Pulmonary artery endothelial cell (primary cell): ENCODE results near the gene KLK1. TPM values are rescaled to one million over a fixed set of nuclear protein-coding genes. Genes with fewer than 3 reads are reported as not detected.
"Not testable (repeated sequence)": the region's sequence is repeated elsewhere in the genome, so short reads cannot be mapped to it uniquely, and the experiment has no call there.

ENCODE experiments used
- DNase-seq: peaks from one replicate; pipeline ENCODE4 v3.0.0-alpha.2; 2011; ENCODE audit warnings: low read depth, low spot score
- total RNA-seq: library from RNA; depleted of rRNA; stranded (reverse); fragments of >200 nt; gene quantifications from 2 replicates; pipeline ENCODE4 v1.2.3, GENCODE V29; 2014

The KLK1 gene
- total RNA-seq, 1 donor from 2014 or later, result not detected

- DNase-seq, result no peak
Measured at GRCh38 chr19:50794074-50794875, 29.3 kb downstream of the KLK1 start.

DNA sequence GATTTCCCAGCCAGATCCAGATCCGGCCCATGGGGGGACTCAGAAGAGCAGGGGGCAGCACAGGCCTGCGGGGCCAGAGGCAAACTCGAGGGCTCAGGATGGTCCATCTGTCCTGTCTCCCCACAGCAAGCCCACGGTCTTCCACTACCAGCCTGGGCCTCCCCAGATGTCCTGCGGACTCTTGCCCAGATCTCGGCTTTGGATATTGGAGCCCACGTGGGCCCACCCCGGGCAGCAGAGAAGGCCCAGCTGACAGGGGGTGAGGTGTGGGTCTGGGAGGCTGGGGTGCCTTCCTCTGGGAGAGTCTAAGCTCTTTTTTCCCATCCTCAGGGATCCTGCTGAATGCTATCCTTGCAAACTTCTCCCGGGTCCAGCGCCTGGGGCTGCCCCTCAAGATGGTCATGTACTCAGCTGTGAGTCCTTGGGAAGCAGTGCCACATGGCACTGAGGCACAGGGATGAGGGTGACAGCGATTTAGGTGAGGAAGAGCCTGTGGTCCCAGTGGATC lies 30.0 kb downstream of the KLK1 start:
- DNase-seq, result no peak

- DNase-seq, result no peak
Measured at GRCh38 chr19:50792272-50793250, 31.0 kb downstream of the KLK1 start.

DNA sequence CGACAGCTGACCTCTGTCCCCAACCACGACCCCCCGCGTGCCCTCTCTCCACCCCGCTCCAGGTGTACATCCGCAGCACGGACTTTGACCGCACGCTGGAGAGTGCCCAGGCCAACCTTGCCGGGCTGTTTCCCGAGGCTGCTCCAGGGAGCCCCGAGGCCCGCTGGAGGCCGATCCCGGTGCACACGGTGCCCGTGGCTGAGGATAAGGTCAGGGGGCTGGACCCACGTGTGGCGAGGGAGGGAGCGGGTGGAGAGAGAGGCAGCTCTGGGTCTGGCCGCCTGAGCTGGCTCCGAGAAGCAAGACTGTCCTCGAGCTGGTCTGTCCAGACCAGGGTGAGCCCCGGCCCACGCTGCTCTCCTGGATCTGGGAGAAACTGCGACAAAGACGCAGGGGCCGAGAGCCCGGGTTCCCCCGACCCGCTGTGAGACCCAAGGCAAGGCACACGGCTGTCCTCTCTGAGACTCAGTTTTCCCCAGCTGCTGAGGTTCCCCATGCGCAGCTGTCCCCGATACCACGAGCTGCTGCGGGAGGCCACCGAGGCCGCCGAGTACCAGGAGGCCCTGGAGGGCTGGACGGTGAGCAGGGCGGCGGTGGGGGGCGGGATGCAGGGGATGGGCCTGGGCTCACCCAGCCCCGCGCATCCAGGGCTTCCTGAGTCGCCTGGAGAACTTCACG lies 31.9 kb downstream of the KLK1 start:
- no peak for DNase-seq

GRCh38 chr19:50790922-50791467 lies 32.6 kb downstream of the KLK1 start:
- no peak for DNase-seq

DNA sequence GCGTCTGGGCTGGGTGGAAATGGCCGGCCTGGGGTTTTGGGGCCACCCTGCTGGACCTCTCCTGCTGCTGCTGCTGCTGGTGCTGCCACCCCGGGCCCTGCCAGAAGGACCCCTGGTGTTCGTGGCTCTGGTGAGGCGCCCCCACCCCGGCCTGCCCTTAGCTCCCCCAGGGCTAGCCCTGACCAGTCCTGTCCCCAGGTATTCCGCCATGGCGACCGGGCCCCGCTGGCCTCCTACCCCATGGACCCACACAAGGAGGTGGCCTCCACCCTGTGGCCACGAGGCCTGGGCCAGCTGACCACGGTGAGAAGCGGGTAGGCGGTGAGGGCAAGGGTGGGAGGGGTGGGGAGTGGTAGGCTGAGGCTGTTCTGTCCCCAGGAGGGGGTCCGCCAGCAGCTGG lies 33.2 kb downstream of the KLK1 start, which contains the start of gene ACP4:
ACP4 (plus strand) TSS at position 20 of the 400 bp plus-strand sequence; CDS start at position 20, 0 bp downstream.
- no peak for DNase-seq

DNA sequence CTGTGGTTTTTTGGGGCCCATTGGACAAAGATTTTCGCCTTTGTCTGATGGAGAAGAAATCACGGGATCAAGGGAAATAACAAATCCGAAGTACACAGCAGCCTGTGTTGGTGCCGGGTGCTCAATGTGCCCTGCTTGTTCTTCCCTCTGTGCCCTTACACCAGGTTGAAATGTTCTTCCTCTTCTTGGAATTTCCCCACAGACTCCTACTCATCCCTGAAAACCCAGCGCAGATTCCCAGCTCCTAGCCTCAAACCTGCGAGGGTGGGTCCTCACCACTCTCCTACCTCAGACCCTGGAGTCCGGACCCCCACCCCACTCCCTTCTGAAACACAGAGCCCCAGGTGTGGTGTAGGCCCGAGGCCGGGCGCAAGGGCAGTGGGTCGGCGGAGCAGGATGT lies 38.3 kb downstream of the KLK1 start:
- DNase-seq, result no peak

DNA sequence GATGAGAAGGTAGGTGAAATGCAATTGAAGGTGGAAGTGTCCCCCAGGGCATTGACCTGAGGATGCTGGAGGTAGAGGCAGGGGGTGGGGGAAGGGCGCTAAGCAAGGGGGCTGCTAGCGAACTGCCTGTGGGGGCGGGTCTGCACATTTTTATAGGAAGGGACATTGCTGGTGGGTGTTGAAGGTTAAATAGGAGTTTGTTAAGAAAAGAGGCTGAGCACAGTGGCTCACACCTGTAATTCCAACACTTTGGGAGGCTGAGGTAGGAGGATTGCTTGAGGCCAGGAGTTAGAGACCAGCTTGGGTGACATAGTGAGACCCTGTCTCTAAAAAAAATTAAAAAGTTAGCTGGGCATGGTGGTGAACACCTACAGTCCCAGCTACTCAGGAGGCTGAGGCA lies 38.9 kb downstream of the KLK1 start:
- DNase-seq, result no peak

GRCh38 chr19:50783848-50784152 lies 39.8 kb downstream of the KLK1 start:
- not testable (repeated sequence) for DNase-seq

DNA sequence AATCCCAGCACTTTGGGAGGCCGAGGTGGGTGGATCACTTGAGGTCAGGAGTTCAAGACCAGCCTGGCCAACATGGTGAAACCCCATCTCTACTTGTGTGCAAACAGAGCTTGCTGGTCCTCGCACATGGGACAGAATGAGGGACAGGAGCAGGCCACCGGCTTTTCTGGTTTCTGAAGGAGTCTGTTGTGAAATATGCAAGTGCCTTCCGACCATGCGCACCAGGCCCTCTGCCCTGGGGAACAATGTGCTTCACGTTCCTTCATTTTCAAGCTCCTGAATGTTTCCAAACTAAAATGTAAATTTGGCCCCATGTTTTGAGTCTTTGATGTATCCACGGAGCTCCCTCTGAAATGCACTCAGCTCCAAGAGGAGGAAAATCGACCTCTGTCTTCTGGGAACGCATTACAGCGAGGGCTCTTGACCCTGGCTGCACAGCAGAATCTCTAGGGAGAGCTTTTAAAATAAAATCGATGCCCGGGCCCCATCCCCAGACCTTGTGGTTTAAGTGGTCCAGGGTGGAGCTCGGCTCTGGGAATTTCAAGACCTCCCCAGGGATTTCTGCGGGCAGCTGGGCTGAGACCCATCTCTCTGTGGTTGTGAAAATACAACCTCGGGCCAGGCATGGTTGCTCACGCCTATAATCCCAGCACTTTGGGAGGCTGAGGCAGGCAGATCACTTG lies 42.7 kb downstream of the KLK1 start:
- no peak for DNase-seq

DNA sequence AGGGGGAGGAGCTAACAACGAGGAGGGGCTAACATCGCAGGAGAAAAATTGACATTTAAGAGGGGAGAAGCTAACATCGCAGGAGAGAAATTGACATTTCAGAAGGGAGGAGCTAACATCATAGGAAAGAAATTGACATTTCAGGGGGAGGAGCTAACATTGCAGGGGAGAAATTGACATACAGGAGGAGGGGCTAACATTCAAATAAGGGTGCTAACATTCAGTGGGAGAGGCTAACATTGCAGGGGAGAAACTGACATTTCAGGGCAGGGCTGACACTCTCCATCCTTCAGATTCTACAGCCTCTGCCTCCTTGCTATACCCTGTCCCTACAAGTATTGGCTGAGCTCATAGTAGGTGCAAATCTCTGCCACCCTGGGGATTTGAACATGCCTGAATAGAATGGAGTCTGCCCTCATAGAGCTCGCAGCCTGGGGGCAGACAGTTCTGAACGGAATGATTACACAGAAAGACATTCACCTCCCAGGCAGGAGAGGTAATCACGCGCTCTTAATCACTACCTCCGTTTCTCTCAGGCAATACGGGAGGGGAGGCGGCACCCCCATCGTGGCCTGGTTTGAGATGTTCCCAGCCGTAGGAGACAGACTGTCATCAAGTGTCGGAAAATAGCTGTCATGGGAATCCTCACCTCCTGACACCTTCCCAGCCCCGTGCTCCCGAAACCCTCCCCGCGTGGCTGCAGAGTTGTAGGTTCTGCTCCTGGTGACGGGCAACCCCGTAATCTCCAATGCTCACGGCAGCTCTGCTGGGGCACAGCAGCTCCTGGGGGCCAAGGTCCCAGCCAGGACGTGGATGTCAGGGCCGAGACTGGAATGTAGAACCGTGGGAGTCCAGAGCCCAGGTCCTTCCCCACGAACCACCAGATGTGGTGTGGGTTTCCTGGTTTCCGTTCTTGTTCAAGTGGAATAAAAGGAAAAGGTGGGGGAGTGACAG lies 43.8 kb downstream of the KLK1 start:
- no peak for DNase-seq

DNA sequence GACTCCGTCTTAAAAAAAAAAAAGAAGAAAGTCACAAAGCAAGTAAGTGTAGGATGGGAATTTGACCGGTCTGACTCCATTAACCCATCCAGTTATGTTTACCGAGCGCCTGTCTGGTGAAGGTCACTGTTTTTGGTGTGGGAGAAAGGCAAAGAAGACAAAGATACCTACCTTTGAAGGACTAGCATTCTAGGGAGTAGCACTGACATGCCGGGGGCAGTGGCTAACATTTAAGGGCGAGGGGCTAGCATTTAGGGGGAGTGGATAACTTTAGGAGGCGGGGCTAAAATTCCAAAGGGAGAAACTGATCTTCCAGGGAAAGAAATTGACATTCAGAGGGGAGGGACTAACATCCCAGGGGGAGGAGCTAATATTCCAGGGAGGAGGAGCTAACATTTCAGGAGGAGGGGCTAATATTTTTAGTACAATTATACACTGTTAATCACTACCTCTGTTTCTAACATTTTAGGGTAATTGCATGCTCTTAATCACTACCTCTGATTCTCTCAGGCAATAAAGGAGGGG lies 44.6 kb downstream of the KLK1 start:
- no peak for DNase-seq

DNA sequence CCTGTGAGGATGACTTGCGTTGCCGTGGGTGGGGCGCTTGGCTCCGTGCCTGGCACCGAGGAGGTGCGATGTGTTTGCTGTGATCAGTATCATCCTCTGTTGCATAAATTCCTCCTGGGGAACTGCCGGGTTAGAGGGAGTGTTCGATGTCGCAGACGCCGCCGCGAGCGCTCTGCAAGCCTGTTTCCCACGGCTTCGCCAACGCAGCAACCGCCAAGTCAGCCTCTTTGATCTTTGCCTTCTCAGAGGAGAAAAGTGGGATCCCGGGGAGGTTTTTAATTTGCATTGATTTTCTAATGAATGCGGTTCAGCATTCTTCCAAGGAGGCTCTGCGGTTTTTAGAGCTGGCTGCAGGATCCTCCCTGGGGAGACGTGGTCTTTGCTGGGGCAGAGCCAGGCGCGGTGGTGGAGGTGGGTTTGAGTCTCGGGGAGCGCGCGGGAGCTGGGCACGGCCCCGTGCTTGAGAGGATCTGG lies 45.7 kb downstream of the KLK1 start:
- DNase-seq, result no peak

GRCh38 chr19:50777261-50777660 lies 46.3 kb downstream of the KLK1 start:
- DNase-seq, result no peak

DNA sequence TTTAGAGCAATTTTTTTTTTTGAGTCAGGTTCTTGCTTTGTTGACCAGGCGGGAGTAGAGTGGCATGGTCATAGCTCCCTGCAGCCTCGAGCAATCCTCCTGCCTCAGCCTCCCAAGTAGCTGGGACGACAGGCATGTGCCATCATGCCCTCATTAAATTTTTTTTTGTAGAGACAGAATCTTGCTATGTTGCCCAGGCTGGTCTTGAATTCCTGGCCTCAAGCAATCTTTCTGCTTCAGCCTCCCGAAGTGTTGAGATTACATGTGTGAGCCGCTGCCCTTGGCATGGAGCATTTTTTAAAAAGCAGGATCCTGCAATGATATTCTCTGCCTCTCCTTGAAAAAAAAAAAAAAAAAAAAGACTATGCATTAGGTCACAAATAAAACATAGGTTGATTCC lies 47.5 kb downstream of the KLK1 start:
- no peak for DNase-seq

DNA sequence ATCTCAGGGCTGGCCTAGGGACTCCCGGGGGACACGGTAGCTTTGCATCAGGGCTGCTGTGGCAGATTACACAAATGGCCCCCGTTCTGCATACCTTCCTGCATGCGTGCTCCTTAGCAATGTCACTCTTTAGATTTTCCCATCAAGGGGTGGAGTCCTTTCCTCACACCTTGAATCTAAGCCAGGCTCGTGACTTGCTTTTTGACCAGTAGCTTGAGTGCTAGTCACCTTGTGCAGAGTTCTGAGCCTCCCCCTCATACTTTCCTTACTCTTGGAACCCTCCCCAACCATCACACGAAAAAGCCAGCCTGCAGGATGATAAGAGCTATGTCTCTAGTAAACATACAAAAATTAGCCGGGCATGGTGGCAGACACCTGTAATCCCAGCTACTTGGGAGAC lies 50.1 kb downstream of the KLK1 start:
- not testable (repeated sequence) for DNase-seq

- DNase-seq, result not testable (repeated sequence)
Measured at GRCh38 chr19:50772912-50773311, 50.7 kb downstream of the KLK1 start.

GRCh38 chr19:50772476-50772875 lies 51.1 kb downstream of the KLK1 start:
- no peak for DNase-seq

DNA sequence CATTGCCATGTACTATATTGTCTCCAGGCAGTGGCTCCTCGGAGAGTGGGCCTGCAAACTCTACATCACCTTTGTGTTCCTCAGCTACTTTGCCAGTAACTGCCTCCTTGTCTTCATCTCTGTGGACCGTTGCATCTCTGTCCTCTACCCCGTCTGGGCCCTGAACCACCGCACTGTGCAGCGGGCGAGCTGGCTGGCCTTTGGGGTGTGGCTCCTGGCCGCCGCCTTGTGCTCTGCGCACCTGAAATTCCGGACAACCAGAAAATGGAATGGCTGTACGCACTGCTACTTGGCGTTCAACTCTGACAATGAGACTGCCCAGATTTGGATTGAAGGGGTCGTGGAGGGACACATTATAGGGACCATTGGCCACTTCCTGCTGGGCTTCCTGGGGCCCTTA lies 52.7 kb downstream of the KLK1 start:
- no peak for DNase-seq
